PC-9 (cell line): ENCODE data around the gene KLK7.

Source experiments
- CTCF ChIP-seq: fragments of 200-600 bp; sonication (generic); conservative IDR thresholded peaks from 2 replicates; pipeline ENCODE4 v1.6.1; 2017; ENCODE audit warnings: mixed run types, antibody characterized with exemption, mild to moderate bottlenecking, moderate library complexity
- EZH2 ChIP-seq: fragments of 200-600 bp; sonication (generic); IDR thresholded peaks from 2 replicates; pipeline ENCODE4 v1.8.0; 2017; ENCODE audit warnings: antibody characterized with exemption, low read depth

GRCh38 chr19:51007488-51007887 is 23.8 kb upstream of the KLK7 start:
- TF ChIP-seq CTCF (no peak), EZH2 (no peak)
